ENCODE results near the gene SLC8A1.

- TF ChIP-seq CTCF (IDR thresholded peaks at IDR 0.05) (no peak), POLR2A (IDR thresholded peaks at IDR 0.05) (no peak)
Measured at GRCh38 chr2:40138314-40138713, 313.6 kb downstream of the SLC8A1 start.

All from adrenal gland (tissue), 5 donors.